ENCODE data around the gene KHDRBS2.
A peak's percentile ranks its signal among the peaks of the same experiment; 100 is the strongest.

The KHDRBS2 gene

DNA sequence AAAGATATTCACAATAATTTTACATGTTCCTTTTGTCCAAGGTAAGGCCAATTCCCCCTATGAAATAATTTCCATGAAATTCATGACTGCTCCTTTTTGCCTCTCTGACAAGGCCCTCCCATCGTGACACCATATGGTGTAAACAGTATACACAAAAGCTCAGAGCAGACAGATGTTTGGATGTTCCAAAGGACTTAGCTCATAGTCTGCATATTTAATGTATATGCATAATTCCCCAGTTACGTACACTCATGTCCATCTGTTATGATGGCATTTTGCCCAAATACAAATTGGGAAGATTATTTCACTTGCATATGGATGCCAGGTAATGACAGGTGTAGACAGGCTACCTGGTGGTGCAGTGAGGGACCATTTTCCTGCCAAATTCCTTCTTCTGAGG, 376.5 kb downstream of the KHDRBS2 start:
- Histone ChIP-seq H2BK5ac (ENCODE audit: low read length) (no peak overlapping the region), H3K4me2 (ENCODE audit: insufficient read depth, low read length, poor library complexity, severe bottlenecking) (no peak overlapping the region), H3K27ac (replicated peaks; ENCODE audit: low read length) (no peak overlapping the region), H3K79me1 (ENCODE audit: low read depth, low read length) (no peaks in the 10 kb centered on the region), H3K4me1 (ENCODE audit: control insufficient read depth in 2 of 2, insufficient read depth in 1 of 2, low read depth in 1 of 2, low read length in 2 of 2) (peaks cover 0 to 5% of the 10 kb centered on the region in 2 donors), H2BK15ac (ENCODE audit: low read length) (no peak overlapping the region), H3K14ac (ENCODE audit: low read length) (no peak overlapping the region), H2BK12ac (ENCODE audit: low read length) (no peak overlapping the region), H3K23ac (ENCODE audit: low read depth, low read length, poor library complexity) (no peak overlapping the region), H4K8ac (ENCODE audit: low read depth, low read length) (no peak overlapping the region), H3K18ac (ENCODE audit: low read length) (no peak overlapping the region), H2AK5ac (ENCODE audit: low read depth, low read length) (no peak overlapping the region), H3K36me3 (replicated peaks in 1 of 2; ENCODE audit: control insufficient read depth in 2 of 2, insufficient read depth in 2 of 2, low read length in 2 of 2) (no peaks in the 10 kb centered on the region), H3K4ac (ENCODE audit: low read length) (no peak overlapping the region), H3K27me3 (ENCODE audit: control insufficient read depth in 3 of 3, insufficient read depth in 3 of 3, low read depth in 1 of 3, low read length in 3 of 3) (no peaks in the 10 kb centered on the region), H2AFZ (ENCODE audit: low read length) (no peak overlapping the region), H3K4me3 (ENCODE audit: low read length in 2 of 2) (no peak overlapping the region), H2BK120ac (ENCODE audit: low read depth, low read length) (no peak overlapping the region), H3K9me3 (replicated peaks in 1 of 2; ENCODE audit: control insufficient read depth in 2 of 2, insufficient read depth in 1 of 2, low read depth in 1 of 2, low read length in 2 of 2) (no peaks in the 10 kb centered on the region), H4K91ac (ENCODE audit: low read depth, low read length, poor library complexity) (no peak overlapping the region), H3K9ac (ENCODE audit: low read depth, low read length, poor library complexity) (no peak overlapping the region)
- WGBS, 2 donors (ENCODE audit: extremely low coverage in 2 of 2, insufficient read length in 2 of 2, insufficient replicate concordance in 1 of 2), result no CpG with 5 or more reads among the region's 2 CpGs
- no peak for DNase-seq (ENCODE audit: low spot score)

DNA sequence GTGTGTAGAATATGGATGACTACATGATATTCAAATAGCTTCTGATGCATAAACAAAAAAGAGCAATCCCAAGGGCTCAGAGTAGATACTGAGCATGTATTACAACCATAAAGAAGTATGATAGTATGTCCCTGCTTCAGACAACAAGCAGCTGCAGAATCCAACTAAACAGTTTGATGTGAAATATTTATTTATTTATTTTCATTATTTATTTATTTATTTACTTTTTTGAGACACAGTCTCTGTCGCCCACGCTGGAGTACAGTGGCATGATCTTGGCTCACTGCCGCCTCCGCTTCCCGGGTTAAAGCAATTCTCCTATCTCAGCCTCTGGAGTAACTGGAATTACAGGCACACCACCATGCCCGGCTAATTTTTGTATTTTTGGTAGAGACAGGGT, 384.3 kb downstream of the KHDRBS2 start:
- Histone ChIP-seq H3K27ac (replicated peaks; ENCODE audit: low read length) (no peak overlapping the region), H2AFZ (ENCODE audit: low read length) (no peak overlapping the region), H3K36me3 (replicated peaks in 1 of 2; ENCODE audit: control insufficient read depth in 2 of 2, insufficient read depth in 2 of 2, low read length in 2 of 2) (no peaks in the 10 kb centered on the region), H2BK120ac (ENCODE audit: low read depth, low read length) (no peak overlapping the region), H3K27me3 (ENCODE audit: control insufficient read depth in 3 of 3, insufficient read depth in 3 of 3, low read depth in 1 of 3, low read length in 3 of 3) (no peaks in the 10 kb centered on the region), H2BK5ac (ENCODE audit: low read length) (no peak overlapping the region), H3K4me1 (ENCODE audit: control insufficient read depth in 2 of 2, insufficient read depth in 1 of 2, low read depth in 1 of 2, low read length in 2 of 2) (no peaks in the 10 kb centered on the region), H3K9ac (ENCODE audit: low read depth, low read length, poor library complexity) (no peak overlapping the region), H2AK5ac (ENCODE audit: low read depth, low read length) (no peak overlapping the region), H3K4me3 (ENCODE audit: low read length in 2 of 2) (no peak overlapping the region), H4K8ac (ENCODE audit: low read depth, low read length) (no peak overlapping the region), H3K18ac (ENCODE audit: low read length) (no peak overlapping the region), H2BK15ac (ENCODE audit: low read length) (no peak overlapping the region), H3K9me3 (replicated peaks in 1 of 2; ENCODE audit: control insufficient read depth in 2 of 2, insufficient read depth in 1 of 2, low read depth in 1 of 2, low read length in 2 of 2) (no peaks in the 10 kb centered on the region), H4K91ac (ENCODE audit: low read depth, low read length, poor library complexity) (no peak overlapping the region), H2BK12ac (ENCODE audit: low read length) (no peak overlapping the region), H3K23ac (ENCODE audit: low read depth, low read length, poor library complexity) (no peak overlapping the region), H3K14ac (ENCODE audit: low read length) (no peak overlapping the region), H3K4me2 (ENCODE audit: insufficient read depth, low read length, poor library complexity, severe bottlenecking) (no peak overlapping the region), H3K4ac (ENCODE audit: low read length) (no peak overlapping the region), H3K79me1 (ENCODE audit: low read depth, low read length) (no peaks in the 10 kb centered on the region)
- DNase-seq (ENCODE audit: low spot score), result no peak
- no CpG with 5 or more reads among the region's 6 CpGs for WGBS, 2 donors (ENCODE audit: extremely low coverage in 2 of 2, insufficient read length in 2 of 2, insufficient replicate concordance in 1 of 2)

DNA sequence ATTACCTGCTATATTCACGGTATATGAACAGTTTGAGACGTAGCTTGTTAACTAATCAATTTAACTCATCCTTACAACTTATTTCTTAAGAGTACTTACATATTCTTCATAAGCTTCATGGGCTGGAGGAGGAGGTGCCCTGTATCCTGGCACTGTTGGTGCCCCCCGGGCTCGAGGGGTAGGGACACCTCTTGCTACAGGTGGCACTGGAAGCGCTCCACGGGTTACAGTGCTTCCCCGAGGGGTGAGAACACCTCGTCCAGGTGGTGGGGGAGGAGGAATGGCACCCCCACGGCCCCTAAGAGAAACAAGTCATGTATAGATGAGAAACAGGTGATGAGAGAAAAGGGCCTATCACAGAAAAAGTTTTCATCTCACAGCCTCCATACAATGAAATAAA, 391.5 kb downstream of the KHDRBS2 start:
- Histone ChIP-seq H3K4me3 (ENCODE audit: low read length in 2 of 2) (no peak overlapping the region), H3K14ac (ENCODE audit: low read length) (peak overlapping the region; percentile 56)
- WGBS, 2 donors (ENCODE audit: extremely low coverage in 2 of 2, insufficient read length in 2 of 2, insufficient replicate concordance in 1 of 2), result no CpG with 5 or more reads among the region's 9 CpGs

DNA sequence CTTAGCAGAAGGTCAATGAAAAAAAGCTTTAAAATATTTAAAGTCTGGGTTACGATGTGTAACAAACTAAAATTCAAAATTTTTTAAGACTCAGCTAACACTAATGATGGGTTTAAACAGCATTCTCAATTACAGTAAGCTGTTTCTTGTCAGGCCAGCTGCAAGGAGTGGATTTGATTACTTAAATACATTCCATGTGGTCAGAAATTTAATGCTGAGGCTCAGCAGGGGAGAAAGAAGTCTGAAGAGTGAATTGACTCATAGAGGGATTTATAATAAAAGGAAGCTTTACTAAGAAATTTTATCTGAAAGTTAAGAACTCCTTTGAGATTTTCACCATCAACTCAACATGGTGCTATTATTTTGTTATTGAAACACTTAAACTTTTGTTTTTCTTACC, 398.6 kb downstream of the KHDRBS2 start:
- Histone ChIP-seq H2BK12ac (ENCODE audit: low read length) (no peak overlapping the region), H2AK5ac (ENCODE audit: low read depth, low read length) (no peak overlapping the region), H2BK15ac (ENCODE audit: low read length) (no peak overlapping the region), H3K14ac (ENCODE audit: low read length) (no peak overlapping the region), H2AFZ (ENCODE audit: low read length) (no peak overlapping the region), H3K27ac (replicated peaks; ENCODE audit: low read length) (no peak overlapping the region), H4K91ac (ENCODE audit: low read depth, low read length, poor library complexity) (no peak overlapping the region), H3K9me3 (replicated peaks in 1 of 2; ENCODE audit: control insufficient read depth in 2 of 2, insufficient read depth in 1 of 2, low read depth in 1 of 2, low read length in 2 of 2) (no peaks in the 10 kb centered on the region), H3K79me1 (ENCODE audit: low read depth, low read length) (no peaks in the 10 kb centered on the region), H2BK5ac (ENCODE audit: low read length) (no peak overlapping the region), H3K4me3 (ENCODE audit: low read length in 2 of 2) (no peak overlapping the region), H3K36me3 (replicated peaks in 1 of 2; ENCODE audit: control insufficient read depth in 2 of 2, insufficient read depth in 2 of 2, low read length in 2 of 2) (no peaks in the 10 kb centered on the region), H4K8ac (ENCODE audit: low read depth, low read length) (no peak overlapping the region), H3K4me2 (ENCODE audit: insufficient read depth, low read length, poor library complexity, severe bottlenecking) (no peak overlapping the region), H2BK120ac (ENCODE audit: low read depth, low read length) (no peak overlapping the region), H3K4me1 (ENCODE audit: control insufficient read depth in 2 of 2, insufficient read depth in 1 of 2, low read depth in 1 of 2, low read length in 2 of 2) (no peaks in the 10 kb centered on the region), H3K4ac (ENCODE audit: low read length) (no peak overlapping the region), H3K27me3 (ENCODE audit: control insufficient read depth in 3 of 3, insufficient read depth in 3 of 3, low read depth in 1 of 3, low read length in 3 of 3) (no peaks in the 10 kb centered on the region), H3K18ac (ENCODE audit: low read length) (no peak overlapping the region), H3K23ac (ENCODE audit: low read depth, low read length, poor library complexity) (no peak overlapping the region), H3K9ac (ENCODE audit: low read depth, low read length, poor library complexity) (no peak overlapping the region)
- no peak for DNase-seq (ENCODE audit: low spot score)
- no CpG with 5 or more reads among the region's 1 CpG for WGBS, 2 donors (ENCODE audit: extremely low coverage in 2 of 2, insufficient read length in 2 of 2, insufficient replicate concordance in 1 of 2)

More for the DNA sequence above, 391.5 kb downstream of the KHDRBS2 start:
- no peak overlapping the region for H3K9ac ChIP-seq (ENCODE audit: low read depth, low read length, poor library complexity)
- no peaks in the 10 kb centered on the region for H3K36me3 ChIP-seq (replicated peaks in 1 of 2; ENCODE audit: control insufficient read depth in 2 of 2, insufficient read depth in 2 of 2, low read length in 2 of 2)
- no peaks in the 10 kb centered on the region for H3K4me1 ChIP-seq (ENCODE audit: control insufficient read depth in 2 of 2, insufficient read depth in 1 of 2, low read depth in 1 of 2, low read length in 2 of 2)
- no peak overlapping the region for H2AK5ac ChIP-seq (ENCODE audit: low read depth, low read length)
- no peak overlapping the region for H3K27ac ChIP-seq (replicated peaks; ENCODE audit: low read length)
- H3K23ac ChIP-seq (ENCODE audit: low read depth, low read length, poor library complexity), result no peak overlapping the region
- no peak overlapping the region for H2BK120ac ChIP-seq (ENCODE audit: low read depth, low read length)
- no peak overlapping the region for H2BK12ac ChIP-seq (ENCODE audit: low read length)
- no peak overlapping the region for H2BK5ac ChIP-seq (ENCODE audit: low read length)
- H3K9me3 ChIP-seq (replicated peaks in 1 of 2; ENCODE audit: control insufficient read depth in 2 of 2, insufficient read depth in 1 of 2, low read depth in 1 of 2, low read length in 2 of 2), result no peaks in the 10 kb centered on the region
- H3K18ac ChIP-seq (ENCODE audit: low read length), result peak overlapping the region; percentile 48
- DNase-seq (ENCODE audit: low spot score), result no peak
- no peak overlapping the region for H2BK15ac ChIP-seq (ENCODE audit: low read length)
- H3K4ac ChIP-seq (ENCODE audit: low read length), result no peak overlapping the region
- H2AFZ ChIP-seq (ENCODE audit: low read length), result no peak overlapping the region
- H3K4me2 ChIP-seq (ENCODE audit: insufficient read depth, low read length, poor library complexity, severe bottlenecking), result no peak overlapping the region
- H3K79me1 ChIP-seq (ENCODE audit: low read depth, low read length), result no peaks in the 10 kb centered on the region
- H3K27me3 ChIP-seq (ENCODE audit: control insufficient read depth in 3 of 3, insufficient read depth in 3 of 3, low read depth in 1 of 3, low read length in 3 of 3), result no peaks in the 10 kb centered on the region
- no peak overlapping the region for H4K91ac ChIP-seq (ENCODE audit: low read depth, low read length, poor library complexity)
- H4K8ac ChIP-seq (ENCODE audit: low read depth, low read length), result no peak overlapping the region
